Measurements from ENCODE around the gene INMT.

- TF ChIP-seq GATA2 (IDR thresholded peaks at IDR 0.05; ENCODE audit: low read depth, low read length) (no peak), GATA3 (IDR thresholded peaks at IDR 0.05; ENCODE audit: low read depth, low read length) (no peak)
Measured at GRCh38 chr7:30730097-30730496, 21.8 kb upstream of the INMT start.

All from SH-SY5Y (cell line).